Activated B cell treated with CpG ODN at 0.5 μM for 24 hours (primary cell): ENCODE results near the gene ST8SIA4. TPM values are rescaled to one million over a fixed set of nuclear protein-coding genes. Genes with fewer than 3 reads are reported as not detected.

ENCODE experiments used
- ATAC-seq: fragments of 200-7000 bp; cut with Tn5 transposase; one replicate; pipeline ENCODE4 v1.10.0; 2021; ENCODE audit warnings: low read depth, mild to moderate bottlenecking, moderate library complexity
- CTCF ChIA-PET: fragments of 350-600 bp; sonication (Branson Sonifier 250); formaldehyde crosslinking; loops from one replicate; lab custom pipeline; 2021; ENCODE audit warnings: antibody characterized with exemption; lab: Charles Lee
- POLR2A ChIA-PET: fragments of 350-600 bp; sonication (Branson Sonifier 250); formaldehyde crosslinking; loops from one replicate; lab custom pipeline; 2021; ENCODE audit warnings: antibody characterized with exemption; lab: Charles Lee
- DNase-seq: peaks from one replicate; pipeline ENCODE4 v3.0.0; 2022
- H3K27ac Mint-ChIP-seq: one replicate; pipeline ENCODE4 v1.8.0; 2020; ENCODE audit warnings: mixed read lengths
- H3K27me3 Mint-ChIP-seq: one replicate; pipeline ENCODE4 v1.8.0; 2021; ENCODE audit warnings: mixed read lengths
- H3K36me3 Mint-ChIP-seq: one replicate; pipeline ENCODE4 v1.8.0; 2021; ENCODE audit warnings: low read depth, mixed read lengths
- H3K4me1 Mint-ChIP-seq: one replicate; pipeline ENCODE4 v1.8.0; 2021; ENCODE audit warnings: mixed read lengths
- H3K4me3 Mint-ChIP-seq: one replicate; pipeline ENCODE4 v1.8.0; 2020; ENCODE audit warnings: mild to moderate bottlenecking, mixed read lengths
- H3K9me3 Mint-ChIP-seq: one replicate; pipeline ENCODE4 v1.8.0; 2020; ENCODE audit warnings: mixed read lengths
- CTCF ChIP-seq: fragments of 200-600 bp; IDR thresholded peaks from one replicate; pipeline ENCODE4 v1.8.0; 2022; ENCODE audit warnings: antibody characterized with exemption, mild to moderate bottlenecking
- intact Hi-C: fragments of 100-400 bp; cut with micrococcal nuclease; formaldehyde crosslinking; loops from one replicate; pipeline ENCODE4 v1.15.1; 2024
- total RNA-seq: library from RNA; stranded (reverse); gene quantifications from 2 replicates; pipeline ENCODE4 v1.2.3, GENCODE V29; 2022

Gene ST8SIA4
- total RNA-seq, 1 donor from 2014 or later: 125 TPM

- intact Hi-C loops: no loop called here
These were observed 65.0 kb downstream of the ST8SIA4 start for GRCh38 chr5:100838048-100838473.

GRCh38 chr5:100834519-100834918, 68.6 kb downstream of the ST8SIA4 start:
- no peak for DNase-seq
- CTCF ChIA-PET: no interaction called here
- Mint-ChIP-seq H3K27ac (peak overlapping the region; percentile 65), H3K27me3 (no peaks in the 10 kb centered on the region), H3K36me3 (peaks cover 48% of the 10 kb centered on the region), H3K4me1 (peaks cover 50% of the 10 kb centered on the region), H3K9me3 (no peaks in the 10 kb centered on the region), H3K4me3 (no peak overlapping the region)
- TF ChIP-seq CTCF: no peak
- POLR2A ChIA-PET: no interaction called here
- no peak for ATAC-seq
- intact Hi-C loops: no loop called here

More at GRCh38 chr5:100838048-100838473, 65.0 kb downstream of the ST8SIA4 start:
- Mint-ChIP-seq H3K36me3 (peaks cover 40% of the 10 kb centered on the region), H3K4me1 (peaks cover 69% of the 10 kb centered on the region), H3K27ac (peak overlapping the region; percentile 64), H3K9me3 (no peaks in the 10 kb centered on the region), H3K4me3 (peak overlapping the region; percentile 28), H3K27me3 (no peaks in the 10 kb centered on the region)
- ChIA-PET CTCF (interaction anchor here (1.5 kb wide), 1 partner anchor 10 kb away, joined by 4 read pairs; no protein-coding TSS in a partner anchor), POLR2A (interaction anchor here (1.6 to 10.7 kb wide), 2 partner anchors 10 to 64 kb away, joined by 8 to 199 read pairs; partner anchors contain the start of gene ST8SIA4)
- no peak for DNase-seq
- no peak for TF ChIP-seq CTCF
- ATAC-seq: peak; percentile 25

- Mint-ChIP-seq H3K4me1 (peaks cover 54% of the 10 kb centered on the region), H3K4me3 (no peak overlapping the region), H3K9me3 (no peaks in the 10 kb centered on the region), H3K36me3 (peaks cover 49% of the 10 kb centered on the region), H3K27me3 (no peaks in the 10 kb centered on the region), H3K27ac (peak overlapping the region; percentile 78)
- ATAC-seq (no peak), DNase-seq (no peak)
- intact Hi-C loops: no loop called here
- no peak for TF ChIP-seq CTCF
- ChIA-PET CTCF (no interaction called here), POLR2A (no interaction called here)
These were observed 70.5 kb downstream of the ST8SIA4 start for GRCh38 chr5:100832252-100833230.

- CTCF ChIA-PET: interaction anchor here (1.7 kb wide), 1 partner anchor 12 kb away, joined by 10 read pairs; no protein-coding TSS in a partner anchor
- TF ChIP-seq CTCF: no peak
- Mint-ChIP-seq H3K4me1 (peaks cover 45% of the 10 kb centered on the region), H3K27me3 (no peaks in the 10 kb centered on the region), H3K27ac (peak overlapping the region; percentile 89), H3K4me3 (no peak overlapping the region), H3K36me3 (peaks cover 37% of the 10 kb centered on the region), H3K9me3 (no peaks in the 10 kb centered on the region)
- ATAC-seq (no peak), DNase-seq (no peak)
- POLR2A ChIA-PET: interaction anchor here (1.1 to 2.5 kb wide), 16 partner anchors 9 to 74 kb away, joined by 3 to 80 read pairs (median 6); partner anchors contain the start of gene ST8SIA4
- intact Hi-C loops: loop anchor here (1.0 to 5.0 kb wide), 5 partner anchors 11 to 292 kb away; partner anchors contain the start of genes FAM174A and ST8SIA4
These were observed 74.2 kb downstream of the ST8SIA4 start for GRCh38 chr5:100828898-100829356.
